Stomach (tissue), 4 donors: ENCODE measurements around the gene ORM1.

Experiments
- EP300 ChIP-seq: sonication (generic); formaldehyde crosslinking; IDR thresholded peaks from one replicate; pipeline ENCODE4 v1.6.1; 2017; ENCODE audit warnings: antibody characterized with exemption
- POLR2A ChIP-seq, 4 donors: fragments of 450-650 bp; IDR thresholded peaks; one replicate each; pipeline ENCODE4 v1.6.1; 2016; ENCODE audit warnings: antibody characterized with exemption in 4 of 4, control low read depth in 2 of 4, mild to moderate bottlenecking in 1 of 4, moderate library complexity in 1 of 4
- POLR2AphosphoS5 ChIP-seq, 3 donors: sonication (generic); formaldehyde crosslinking; IDR thresholded peaks; one replicate each; pipeline ENCODE4 v1.6.1; 2016; ENCODE audit warnings: antibody characterized with exemption in 3 of 3
- TF ChIP-seq, protein P1 (sequence below), 7 experiments: fragments of 450-650 bp in 4 of 7; fragments of 200-600 bp in 3 of 7; sonication (generic) in 3 of 7; IDR thresholded peaks; one replicate each; pipeline ENCODE4 v1.5.1; 2016 to 2019; ENCODE audit warnings: antibody characterized with exemption in 7 of 7, control low read depth in 2 of 7, mild to moderate bottlenecking in 1 of 7

DNA sequence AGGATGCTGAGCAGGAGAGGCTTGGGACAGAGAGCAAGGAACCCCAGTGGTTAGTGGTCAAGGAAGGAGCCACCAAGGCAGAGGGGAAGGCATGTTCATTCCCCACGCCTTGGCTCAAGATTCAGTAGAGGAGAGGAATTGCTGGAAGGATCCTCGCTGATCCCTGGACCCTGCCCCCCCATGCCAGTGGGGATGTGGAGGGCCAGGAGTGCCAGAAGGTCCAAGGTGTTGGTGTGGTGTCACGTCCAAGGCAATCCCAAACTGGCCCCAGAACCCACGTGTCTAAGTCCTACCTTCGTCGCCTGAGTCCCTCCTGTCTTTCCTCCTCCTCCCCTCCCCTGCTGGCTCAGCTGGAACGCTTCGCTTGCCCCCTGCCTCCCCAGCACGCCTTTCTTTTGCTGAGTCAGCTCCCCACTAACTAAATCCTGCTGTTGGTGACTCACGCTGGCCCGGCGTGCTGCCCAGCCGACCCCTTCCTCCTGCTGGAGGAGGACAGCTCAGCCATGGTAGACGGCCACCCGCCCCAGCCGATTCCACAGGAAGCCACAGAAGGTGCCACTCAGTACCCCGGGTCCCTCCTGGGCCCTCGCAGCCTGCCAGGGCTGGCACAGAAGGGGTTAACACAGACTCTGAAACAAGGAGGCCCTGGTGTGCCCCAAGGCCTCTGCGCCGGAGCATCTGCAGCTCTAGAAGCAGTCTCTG is 37.6 kb upstream of the ORM1 start:
- TF ChIP-seq, protein P1, sequence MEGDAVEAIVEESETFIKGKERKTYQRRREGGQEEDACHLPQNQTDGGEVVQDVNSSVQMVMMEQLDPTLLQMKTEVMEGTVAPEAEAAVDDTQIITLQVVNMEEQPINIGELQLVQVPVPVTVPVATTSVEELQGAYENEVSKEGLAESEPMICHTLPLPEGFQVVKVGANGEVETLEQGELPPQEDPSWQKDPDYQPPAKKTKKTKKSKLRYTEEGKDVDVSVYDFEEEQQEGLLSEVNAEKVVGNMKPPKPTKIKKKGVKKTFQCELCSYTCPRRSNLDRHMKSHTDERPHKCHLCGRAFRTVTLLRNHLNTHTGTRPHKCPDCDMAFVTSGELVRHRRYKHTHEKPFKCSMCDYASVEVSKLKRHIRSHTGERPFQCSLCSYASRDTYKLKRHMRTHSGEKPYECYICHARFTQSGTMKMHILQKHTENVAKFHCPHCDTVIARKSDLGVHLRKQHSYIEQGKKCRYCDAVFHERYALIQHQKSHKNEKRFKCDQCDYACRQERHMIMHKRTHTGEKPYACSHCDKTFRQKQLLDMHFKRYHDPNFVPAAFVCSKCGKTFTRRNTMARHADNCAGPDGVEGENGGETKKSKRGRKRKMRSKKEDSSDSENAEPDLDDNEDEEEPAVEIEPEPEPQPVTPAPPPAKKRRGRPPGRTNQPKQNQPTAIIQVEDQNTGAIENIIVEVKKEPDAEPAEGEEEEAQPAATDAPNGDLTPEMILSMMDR (IDR thresholded peaks at IDR 0.05): no peak
- TF ChIP-seq POLR2A (IDR thresholded peaks at IDR 0.05) (no peak), POLR2AphosphoS5 (IDR thresholded peaks at IDR 0.05) (no peak), EP300 (no peak)
